ENCODE data around the gene KRTAP9-7. TPM values are rescaled to one million over a fixed set of nuclear protein-coding genes. Genes with fewer than 3 reads are reported as not detected.
A peak's percentile ranks its signal among the peaks of the same experiment; 100 is the strongest.
"Not testable (repeated sequence)": the region's sequence is repeated elsewhere in the genome, so short reads cannot be mapped to it uniquely, and the experiment has no call there.

Gene KRTAP9-7
- polyA plus RNA-seq, 3 donors from 2014 or later, result not detected

- not testable (repeated sequence) for DNase-seq, H3K9me3 Mint-ChIP-seq, H3K27ac Mint-ChIP-seq, H3K36me3 Mint-ChIP-seq, H3K4me1 Mint-ChIP-seq, H3K4me3 Mint-ChIP-seq
- H3K27me3 Mint-ChIP-seq (ENCODE audit: low read depth in 3 of 3), result peaks cover 4 to 12% (median 12%) of the 10 kb centered on the region in 3 donors
These were observed 19.9 kb upstream of the KRTAP9-7 start, which contains the start of gene KRTAP9-9 for GRCh38 chr17:41255381-41256290. Gene KRTAP9-9, plus strand, starts transcription at chr17:41255384.

GRCh38 chr17:41256291-41256685 is 19.2 kb upstream of the KRTAP9-7 start:
- no peak for DNase-seq
- Mint-ChIP-seq H3K27me3 (ENCODE audit: low read depth in 3 of 3) (peaks cover 6 to 13% (median 12%) of the 10 kb centered on the region in 3 donors), H3K27ac (no peak overlapping the region), H3K4me1 (no peaks in the 10 kb centered on the region), H3K4me3 (no peak overlapping the region), H3K9me3 (no peaks in the 10 kb centered on the region), H3K36me3 (no peaks in the 10 kb centered on the region)

- H3K4me3 Mint-ChIP-seq, result no peak overlapping the region
- H3K4me1 Mint-ChIP-seq, result no peaks in the 10 kb centered on the region
- no peaks in the 10 kb centered on the region for H3K36me3 Mint-ChIP-seq
- no peak for DNase-seq
- H3K27ac Mint-ChIP-seq, result no peak overlapping the region
- H3K27me3 Mint-ChIP-seq (ENCODE audit: low read depth in 3 of 3), result peaks cover 8 to 18% (median 10%) of the 10 kb centered on the region in 3 donors
- H3K9me3 Mint-ChIP-seq, result peaks cover 0 to 1% (median 0%) of the 10 kb centered on the region in 6 donors
These were observed 17.1 kb upstream of the KRTAP9-7 start for GRCh38 chr17:41258406-41258805.

- H3K27ac Mint-ChIP-seq, result no peak overlapping the region
- no peak overlapping the region for H3K4me3 Mint-ChIP-seq
- DNase-seq, result no peak
- peaks cover 5 to 12% (median 11%) of the 10 kb centered on the region in 3 donors for H3K27me3 Mint-ChIP-seq (ENCODE audit: low read depth in 3 of 3)
- H3K4me1 Mint-ChIP-seq, result no peaks in the 10 kb centered on the region
- peaks cover 0 to 1% (median 0%) of the 10 kb centered on the region in 6 donors for H3K9me3 Mint-ChIP-seq
- H3K36me3 Mint-ChIP-seq, result no peaks in the 10 kb centered on the region
These were observed 12.3 kb upstream of the KRTAP9-7 start for GRCh38 chr17:41263212-41263611.

- Mint-ChIP-seq H3K9me3 (peaks cover 0 to 1% (median 0%) of the 10 kb centered on the region in 6 donors), H3K4me1 (no peaks in the 10 kb centered on the region), H3K27me3 (ENCODE audit: low read depth in 3 of 3) (peaks cover 2 to 12% (median 10%) of the 10 kb centered on the region in 3 donors), H3K4me3 (no peak overlapping the region), H3K27ac (no peak overlapping the region), H3K36me3 (no peaks in the 10 kb centered on the region)
- DNase-seq, result no peak
These were observed 10.9 kb upstream of the KRTAP9-7 start for GRCh38 chr17:41264599-41264998.

GRCh38 chr17:41265078-41265477 is 10.4 kb upstream of the KRTAP9-7 start, which contains the start of gene KRTAP9-6:
Gene KRTAP9-6, plus strand, starts transcription at chr17:41265378. Its CDS starts 0 bp downstream, at chr17:41265378.
- H3K4me1 Mint-ChIP-seq, result no peaks in the 10 kb centered on the region

GRCh38 chr17:41267711-41268110 is 7.8 kb upstream of the KRTAP9-7 start:
- no peaks in the 10 kb centered on the region for H3K9me3 Mint-ChIP-seq
- no peak overlapping the region for H3K27ac Mint-ChIP-seq
- no peaks in the 10 kb centered on the region for H3K36me3 Mint-ChIP-seq
- H3K4me1 Mint-ChIP-seq, result no peaks in the 10 kb centered on the region
- no peak for DNase-seq
- H3K4me3 Mint-ChIP-seq, result no peak overlapping the region
- peaks cover 2 to 10% (median 5%) of the 10 kb centered on the region in 3 donors for H3K27me3 Mint-ChIP-seq (ENCODE audit: low read depth in 3 of 3)

More at GRCh38 chr17:41265078-41265477, 10.4 kb upstream of the KRTAP9-7 start, which contains the start of gene KRTAP9-6:
- no peak for DNase-seq
- Mint-ChIP-seq H3K9me3 (peaks cover 0 to 1% (median 0%) of the 10 kb centered on the region in 6 donors), H3K27me3 (ENCODE audit: low read depth in 3 of 3) (peaks cover 3 to 12% (median 10%) of the 10 kb centered on the region in 3 donors), H3K27ac (no peak within 1 kb of the TSS), H3K4me3 (no peak within 1 kb of the TSS), H3K36me3 (no peaks in the 10 kb centered on the region)

- H3K27me3 Mint-ChIP-seq (ENCODE audit: low read depth in 3 of 3), result peaks cover 0 to 13% (median 12%) of the 10 kb centered on the region in 3 donors
- not testable (repeated sequence) for DNase-seq, H3K4me3 Mint-ChIP-seq, H3K27ac Mint-ChIP-seq, H3K4me1 Mint-ChIP-seq, H3K36me3 Mint-ChIP-seq, H3K9me3 Mint-ChIP-seq
These were observed 4.2 kb upstream of the KRTAP9-7 start for GRCh38 chr17:41271323-41271722.

- Mint-ChIP-seq H3K27ac (peak overlapping the region in 1 of 6 donors; percentile 46), H3K9me3 (peaks cover 0 to 2% (median 0%) of the 10 kb centered on the region in 6 donors), H3K36me3 (no peaks in the 10 kb centered on the region), H3K4me1 (no peaks in the 10 kb centered on the region), H3K27me3 (ENCODE audit: low read depth in 3 of 3) (peaks cover 0 to 16% (median 15%) of the 10 kb centered on the region in 3 donors), H3K4me3 (no peak overlapping the region)
- no peak for DNase-seq
These were observed 3.6 kb upstream of the KRTAP9-7 start for GRCh38 chr17:41271858-41272257.

- H3K9me3 Mint-ChIP-seq, result peaks cover 0 to 2% (median 0%) of the 10 kb centered on the region in 6 donors
- no peaks in the 10 kb centered on the region for H3K36me3 Mint-ChIP-seq
- H3K27me3 Mint-ChIP-seq (ENCODE audit: low read depth in 3 of 3), result peaks cover 2 to 20% (median 5%) of the 10 kb centered on the region in 3 donors
- H3K27ac Mint-ChIP-seq, result no peak overlapping the region
- H3K4me3 Mint-ChIP-seq, result no peak overlapping the region
- H3K4me1 Mint-ChIP-seq, result no peaks in the 10 kb centered on the region
- no peak for DNase-seq
These were observed 2.9 kb downstream of the KRTAP9-7 start for GRCh38 chr17:41278176-41278955.

GRCh38 chr17:41284043-41284442 is 8.5 kb downstream of the KRTAP9-7 start:
- no peaks in the 10 kb centered on the region for H3K4me1 Mint-ChIP-seq
- H3K9me3 Mint-ChIP-seq, result no peaks in the 10 kb centered on the region
- no peaks in the 10 kb centered on the region for H3K36me3 Mint-ChIP-seq
- no peak overlapping the region for H3K27ac Mint-ChIP-seq
- no peak overlapping the region for H3K4me3 Mint-ChIP-seq
- peaks cover 2 to 7% (median 2%) of the 10 kb centered on the region in 3 donors for H3K27me3 Mint-ChIP-seq (ENCODE audit: low read depth in 3 of 3)
- no peak for DNase-seq

- Mint-ChIP-seq H3K9me3 (no peaks in the 10 kb centered on the region), H3K27ac (no peak overlapping the region), H3K36me3 (no peaks in the 10 kb centered on the region), H3K4me3 (no peak overlapping the region), H3K4me1 (no peaks in the 10 kb centered on the region), H3K27me3 (ENCODE audit: low read depth in 3 of 3) (peaks cover 2 to 7% (median 2%) of the 10 kb centered on the region in 3 donors)
- no peak for DNase-seq
These were observed 9.0 kb downstream of the KRTAP9-7 start for GRCh38 chr17:41284546-41284945.

- no peaks in the 10 kb centered on the region for H3K9me3 Mint-ChIP-seq
- no peak overlapping the region for H3K4me3 Mint-ChIP-seq
- H3K27me3 Mint-ChIP-seq (ENCODE audit: low read depth in 3 of 3), result peaks cover 0 to 5% (median 2%) of the 10 kb centered on the region in 3 donors
- H3K27ac Mint-ChIP-seq, result no peak overlapping the region
- H3K36me3 Mint-ChIP-seq, result no peaks in the 10 kb centered on the region
- H3K4me1 Mint-ChIP-seq, result no peaks in the 10 kb centered on the region
- no peak for DNase-seq
These were observed 11.6 kb downstream of the KRTAP9-7 start for GRCh38 chr17:41287050-41287449.

GRCh38 chr17:41294016-41294415 is 18.5 kb downstream of the KRTAP9-7 start:
- Mint-ChIP-seq H3K4me1 (no peaks in the 10 kb centered on the region), H3K27me3 (ENCODE audit: low read depth in 3 of 3) (peaks cover 1 to 6% (median 2%) of the 10 kb centered on the region in 3 donors), H3K9me3 (no peaks in the 10 kb centered on the region), H3K36me3 (no peaks in the 10 kb centered on the region), H3K4me3 (no peak overlapping the region), H3K27ac (no peak overlapping the region)
- no peak for DNase-seq

All from immature natural killer cell (primary cell).